Epidermal melanocyte (primary cell): ENCODE data around the gene DNAJC5G.
"Not testable (repeated sequence)": the region's sequence is repeated elsewhere in the genome, so short reads cannot be mapped to it uniquely, and the experiment has no call there.

Experiments used
- DNase-seq: peaks from one replicate; pipeline ENCODE4 v3.0.0; 2011; ENCODE audit warnings: low spot score; ENCODE audit not compliant: insufficient read length

DNAJC5G gene

DNA sequence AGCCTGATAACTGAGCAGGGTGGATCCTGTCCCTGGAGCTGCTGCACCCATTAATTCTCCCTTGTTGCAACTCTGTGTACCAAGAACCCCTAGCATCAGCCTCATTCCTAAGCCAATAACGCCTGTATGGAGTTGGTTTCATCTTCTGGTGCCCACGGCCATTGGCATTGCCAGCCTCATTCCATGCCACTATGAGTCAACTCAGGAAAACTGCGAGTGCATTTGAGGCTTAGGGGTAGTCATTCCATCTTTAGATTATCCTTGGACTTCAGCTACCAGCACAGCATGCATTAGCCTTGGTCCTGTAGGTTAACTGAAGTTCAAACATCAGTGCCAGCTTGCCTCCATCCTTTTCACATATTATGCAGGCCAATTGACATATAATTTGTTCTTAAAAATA, 5.6 kb downstream of the DNAJC5G start:
- no peak for DNase-seq

DNA sequence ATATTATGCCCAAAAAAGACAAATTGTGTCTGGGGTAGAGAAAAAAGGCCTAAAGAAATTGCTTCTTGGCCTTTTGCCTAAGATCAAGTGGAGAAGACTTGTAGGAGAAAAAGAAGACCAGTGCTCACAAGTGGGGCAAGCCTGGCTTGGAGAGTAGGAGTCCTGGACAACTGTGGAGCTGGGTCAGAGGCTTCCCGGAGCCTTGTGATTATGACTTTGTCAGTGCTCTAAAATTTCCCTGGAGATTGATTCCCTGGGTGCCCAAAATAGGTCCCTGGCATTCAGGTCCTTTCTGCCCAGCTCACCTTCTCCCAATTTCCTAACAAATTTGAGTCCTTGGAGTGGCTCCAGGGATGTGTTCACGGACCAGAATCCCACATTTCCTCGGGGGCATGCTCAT, 6.2 kb downstream of the DNAJC5G start:
- no peak for DNase-seq

DNA sequence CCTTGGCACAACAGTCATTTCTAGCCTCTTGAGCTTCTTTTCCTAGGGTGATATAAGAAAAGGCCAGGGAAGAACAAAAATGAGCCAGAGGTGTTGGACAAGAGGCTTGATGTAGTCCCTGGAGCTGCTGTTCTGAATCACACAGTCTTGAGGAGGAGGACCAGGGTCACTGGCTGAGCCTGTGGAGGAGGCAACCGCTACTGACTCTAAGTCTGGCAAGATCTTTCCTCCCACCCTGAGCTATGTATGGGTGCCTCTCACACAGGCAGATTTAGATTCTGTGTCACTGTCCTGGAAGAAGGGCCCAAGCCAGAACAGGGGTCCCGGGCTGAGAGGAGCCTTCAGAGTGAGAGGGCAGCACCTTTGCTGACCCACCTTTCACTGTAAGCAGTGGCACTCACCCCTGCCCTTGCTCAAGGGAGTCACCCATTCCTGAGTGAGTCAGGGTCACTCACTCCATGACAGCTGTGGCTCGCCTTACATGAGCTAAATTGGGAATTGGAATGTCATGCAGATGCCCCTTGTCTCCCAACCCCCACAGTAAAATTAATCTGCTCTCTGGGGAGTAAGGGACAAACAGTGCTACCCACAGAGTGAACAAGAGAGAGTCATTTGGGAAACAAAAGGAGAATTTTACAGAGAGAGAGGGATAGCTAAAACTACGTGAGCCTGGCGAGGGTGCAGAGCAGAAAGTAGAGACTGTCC, 6.8 kb downstream of the DNAJC5G start, which contains the start of gene TRIM54:
TSS of gene TRIM54 (plus strand) at position 575 of the 705 bp plus-strand sequence. CDS start 303 bp downstream, outside the sequence.
- no peak for DNase-seq

DNA sequence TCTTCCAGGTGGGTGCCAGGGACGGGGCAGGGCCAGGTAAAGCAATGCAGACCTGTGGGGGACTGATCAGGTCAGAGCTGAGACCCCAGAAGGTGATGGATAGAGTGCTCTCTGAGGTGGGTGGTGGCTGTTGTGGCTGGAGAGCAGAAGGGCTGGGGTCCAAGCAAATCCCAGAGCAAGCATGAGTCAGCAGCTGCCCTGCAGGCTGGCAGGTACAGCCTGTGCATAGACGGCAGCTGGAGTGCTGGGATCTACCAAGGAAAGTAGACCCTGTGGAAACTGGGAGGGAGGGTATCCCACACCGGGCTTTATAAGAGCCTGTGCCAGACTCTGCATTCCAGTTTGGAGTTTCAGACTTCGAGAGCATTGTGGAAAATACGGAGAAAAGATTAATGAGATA, 7.7 kb downstream of the DNAJC5G start:
- no peak for DNase-seq

DNA sequence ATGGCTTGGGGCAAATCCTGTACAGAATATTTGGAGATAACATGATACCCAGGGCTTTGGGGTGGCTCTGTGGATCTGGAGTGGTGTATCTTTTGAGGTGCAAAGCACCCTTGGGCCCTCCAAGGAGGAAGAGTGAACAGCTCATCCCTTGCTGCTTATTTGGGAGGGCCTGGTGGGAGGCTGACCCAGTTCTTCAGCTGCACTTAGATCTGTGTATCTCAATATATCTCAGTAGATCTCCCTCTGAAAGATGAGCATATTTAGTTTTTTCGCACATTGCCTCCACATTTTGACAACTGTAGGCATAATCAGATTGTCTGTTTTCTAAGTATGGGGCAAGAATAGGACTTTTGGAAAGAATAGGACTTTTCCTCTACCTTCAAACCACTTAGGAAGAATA, 9.8 kb downstream of the DNAJC5G start:
- DNase-seq = no peak

DNA sequence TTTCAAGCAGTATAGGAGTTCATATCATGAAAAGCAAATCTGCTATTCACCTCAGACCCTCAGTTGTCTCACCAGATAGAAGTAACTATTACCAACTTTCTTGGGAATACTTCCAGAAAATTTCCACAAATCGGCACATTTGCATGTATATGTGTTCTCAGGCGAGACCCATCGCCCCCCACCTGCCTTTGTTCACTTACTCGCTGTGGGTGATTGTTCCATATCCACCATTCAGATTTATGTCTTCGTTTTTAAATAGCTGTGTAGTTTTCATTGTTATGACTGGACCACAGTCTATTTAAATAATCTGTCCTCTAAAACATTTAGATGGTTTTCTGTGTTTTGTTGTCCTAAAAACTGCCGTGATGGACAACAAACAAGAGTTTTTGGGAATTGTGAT, 10.2 kb downstream of the DNAJC5G start:
- DNase-seq = no peak

DNA sequence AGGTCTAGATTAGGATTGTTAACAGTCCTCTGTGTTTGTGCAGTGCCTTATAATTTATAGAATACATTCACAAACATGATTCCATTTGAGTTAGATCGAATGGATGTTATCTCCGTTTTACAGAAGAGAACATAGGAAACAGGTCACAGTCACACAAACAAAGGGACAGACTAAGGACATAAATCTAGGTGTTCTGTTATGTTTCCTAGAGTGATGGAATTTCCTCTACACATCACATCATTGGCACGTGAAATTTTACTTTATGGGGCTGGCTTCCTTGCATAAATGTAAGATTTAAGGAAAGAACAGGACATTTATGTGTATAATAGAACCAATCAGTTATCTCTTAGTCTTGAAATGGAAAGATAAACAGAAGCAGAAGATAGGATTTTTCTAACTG, 13.4 kb downstream of the DNAJC5G start:
- no peak for DNase-seq

DNA sequence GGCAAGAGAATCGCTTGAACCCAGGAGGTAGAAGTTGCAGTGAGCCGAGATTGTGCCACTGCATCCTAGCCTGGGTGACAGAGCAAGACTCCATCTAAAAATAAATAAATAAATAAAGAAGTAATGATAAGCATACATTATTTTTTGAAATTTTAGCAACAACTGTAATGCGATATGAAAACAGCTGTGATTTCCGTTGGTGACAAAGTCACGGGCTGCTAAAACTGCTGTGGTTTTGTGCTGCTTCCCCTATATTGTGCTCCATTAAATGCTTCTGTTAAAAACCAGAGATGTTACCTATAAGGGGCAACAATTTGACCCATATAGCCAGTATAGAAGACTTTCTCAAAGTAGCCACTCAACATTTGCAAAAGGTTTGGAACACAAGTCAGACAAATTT, 15.3 kb downstream of the DNAJC5G start:
- no peak for DNase-seq

DNA sequence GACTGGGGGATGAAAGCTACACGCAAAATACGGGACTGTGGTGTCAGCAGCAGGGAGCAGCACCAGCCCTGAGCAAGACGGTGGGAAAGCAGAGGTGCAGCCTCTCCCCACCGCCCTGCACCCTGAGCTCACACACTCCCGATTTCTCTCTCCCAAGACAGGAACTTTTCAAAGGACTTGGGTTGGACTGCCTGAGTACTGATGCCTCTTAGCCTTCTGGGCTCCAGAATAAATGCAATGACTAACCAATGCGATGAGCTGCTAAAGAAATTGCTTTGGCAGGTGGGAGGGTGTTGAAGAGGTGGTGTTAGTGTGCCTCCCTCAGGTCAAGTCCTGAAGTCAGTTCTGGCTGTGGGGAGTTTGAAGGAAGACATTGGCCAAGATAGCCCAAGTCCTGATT, 16.6 kb downstream of the DNAJC5G start:
- DNase-seq = no peak

DNA sequence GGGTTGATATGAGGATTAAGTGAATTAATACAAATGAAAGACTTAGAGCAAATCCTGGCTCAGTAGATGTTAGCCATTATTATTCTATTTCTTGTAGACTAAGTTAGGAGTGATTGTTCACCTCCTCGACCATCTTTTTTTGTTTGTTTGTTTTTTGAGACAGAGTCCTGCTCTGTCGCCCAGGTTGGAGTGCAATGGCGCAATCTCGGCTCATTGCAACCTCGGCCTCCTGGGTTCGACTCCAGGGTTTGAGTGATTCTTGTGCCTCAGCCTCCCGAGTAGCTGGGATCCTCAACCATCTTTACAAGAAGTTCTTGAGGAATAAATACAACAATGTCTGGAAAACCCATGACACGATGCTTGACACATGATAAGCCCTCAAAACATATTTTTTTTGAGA, 19.7 kb downstream of the DNAJC5G start:
- DNase-seq = no peak

DNA sequence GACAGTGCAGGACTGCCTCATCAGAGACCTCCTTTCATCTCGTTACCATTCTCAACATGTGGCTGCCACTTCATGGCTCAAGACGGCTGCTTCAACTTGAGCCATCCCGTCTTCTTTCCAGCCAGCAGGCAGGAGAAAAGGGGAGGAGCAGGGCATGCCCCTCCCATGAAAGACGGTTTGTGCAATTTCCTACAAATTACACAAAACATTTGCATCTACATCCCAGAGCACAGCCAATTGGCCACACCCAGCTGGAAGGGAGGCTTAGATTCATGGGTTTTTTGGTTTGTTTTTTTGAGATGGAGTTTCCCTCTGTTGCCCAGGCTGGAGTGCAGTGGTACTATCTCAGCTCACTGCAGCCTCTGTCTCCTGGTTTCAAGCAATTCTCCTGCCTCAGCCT, 21.2 kb downstream of the DNAJC5G start:
- no peak for DNase-seq

DNA sequence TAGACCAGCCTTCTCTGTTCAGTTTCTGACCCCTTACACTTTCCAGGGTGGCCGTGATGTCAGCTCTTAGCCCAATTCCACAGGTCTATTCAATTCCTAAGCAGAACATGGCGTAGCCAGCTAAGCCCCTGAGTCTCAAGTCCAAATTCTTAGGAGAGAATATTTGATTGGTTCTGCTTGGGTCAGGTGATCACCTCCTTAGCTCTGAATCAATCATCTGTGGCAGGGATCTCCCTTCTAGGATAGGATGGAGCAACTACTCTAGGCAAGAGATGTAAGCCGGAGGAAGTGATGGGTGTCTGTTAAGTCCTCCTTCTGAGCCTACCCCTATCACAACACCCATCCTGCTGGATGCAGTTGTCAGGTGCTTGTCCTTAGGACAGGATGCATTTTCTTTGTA, 22.0 kb downstream of the DNAJC5G start:
- DNase-seq = no peak

DNA sequence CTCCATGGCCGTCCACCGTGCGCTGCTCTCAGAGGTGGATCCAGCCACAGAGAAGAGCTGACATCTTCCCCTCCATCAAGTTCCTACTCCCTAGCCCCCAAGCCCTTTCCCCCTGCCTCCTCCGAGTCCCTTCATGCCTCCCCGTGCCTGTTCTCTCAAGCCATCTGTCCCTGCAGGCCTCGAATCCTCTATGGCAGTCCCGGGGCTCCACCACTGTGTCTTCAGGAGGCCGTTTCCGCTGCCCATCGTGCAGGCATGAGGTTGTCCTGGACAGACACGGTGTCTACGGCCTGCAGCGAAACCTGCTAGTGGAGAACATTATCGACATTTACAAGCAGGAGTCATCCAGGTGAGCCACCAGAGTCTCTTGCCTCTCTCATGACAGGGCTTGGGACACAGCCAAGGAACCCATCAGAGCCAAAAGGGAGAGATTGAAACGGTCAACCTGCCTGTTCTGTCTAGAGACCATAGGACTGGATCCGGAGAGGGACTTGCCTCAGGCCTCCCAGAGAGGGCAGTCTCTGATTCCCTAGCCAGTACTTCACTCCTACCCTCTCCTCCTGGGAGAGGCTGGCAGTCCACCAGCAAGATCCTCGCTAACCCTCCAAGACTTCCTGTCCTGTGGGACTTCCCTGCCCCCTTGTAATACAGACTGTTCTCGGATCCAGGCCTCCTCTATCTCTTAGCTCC, 23.3 kb downstream of the DNAJC5G start:
- DNase-seq = no peak

DNA sequence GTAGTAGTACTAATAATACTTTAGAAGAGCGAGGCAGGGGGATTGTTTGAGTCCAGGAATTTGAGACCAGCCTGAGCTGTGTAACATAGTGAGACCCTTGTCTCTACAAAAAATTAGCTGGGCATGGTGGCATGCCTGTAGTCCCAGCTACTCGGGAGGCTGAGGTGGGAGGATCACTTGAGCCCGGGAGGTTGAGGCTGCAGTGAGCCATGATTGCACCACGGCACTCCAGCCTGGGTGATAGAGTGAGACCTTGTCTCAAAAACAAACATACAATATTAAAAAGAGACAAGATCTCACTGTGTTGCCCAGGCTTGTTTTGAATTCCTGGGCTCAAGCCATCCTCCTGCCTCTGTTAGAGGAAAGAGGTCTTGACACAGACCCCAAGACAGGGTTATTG, 25.4 kb downstream of the DNAJC5G start:
- not testable (repeated sequence) for DNase-seq

DNA sequence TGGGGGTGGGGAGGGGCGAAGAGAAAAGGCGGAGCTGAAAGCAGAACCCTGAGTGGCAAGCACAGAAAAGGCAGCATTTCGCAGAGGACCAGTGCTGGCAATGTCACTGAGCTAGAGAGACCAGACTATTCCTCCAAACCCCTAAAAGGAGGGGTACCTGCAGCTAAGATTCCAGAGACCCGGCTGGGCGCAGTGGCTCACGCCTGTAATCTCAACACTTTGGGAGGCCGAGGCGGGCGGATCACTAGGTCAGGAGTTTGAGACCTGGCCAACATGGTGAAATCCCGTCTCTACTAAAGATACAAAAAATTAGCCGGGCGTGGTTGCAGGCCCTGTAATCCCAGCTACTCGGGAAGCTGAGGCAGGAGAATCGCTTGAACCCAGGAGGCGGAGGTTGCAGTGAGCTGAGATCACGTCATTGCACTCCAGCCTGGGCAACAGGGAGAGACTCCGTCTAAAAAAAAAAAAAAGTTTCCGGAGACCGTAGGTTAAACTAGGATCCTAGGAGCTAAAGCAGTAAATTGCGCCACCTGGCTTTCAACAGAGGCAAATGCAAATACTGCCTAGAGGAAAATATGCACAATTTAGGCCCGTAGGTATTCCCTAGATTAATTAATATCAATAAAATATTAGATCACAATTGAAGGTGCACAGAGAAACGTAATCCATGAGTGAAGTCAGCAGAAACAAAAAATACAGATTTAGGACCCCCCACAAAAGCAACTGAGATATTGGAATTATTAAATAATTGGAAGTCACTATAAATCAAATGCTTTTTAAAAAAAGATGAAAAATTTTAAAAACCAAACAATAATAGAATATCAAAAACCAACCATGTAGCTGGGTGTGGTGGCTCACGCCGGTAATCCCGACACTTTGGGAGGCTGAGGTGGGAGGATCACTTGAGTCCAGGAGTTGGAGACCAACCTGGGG, 28.1 kb downstream of the DNAJC5G start:
- peak; percentile 93 for DNase-seq

DNA sequence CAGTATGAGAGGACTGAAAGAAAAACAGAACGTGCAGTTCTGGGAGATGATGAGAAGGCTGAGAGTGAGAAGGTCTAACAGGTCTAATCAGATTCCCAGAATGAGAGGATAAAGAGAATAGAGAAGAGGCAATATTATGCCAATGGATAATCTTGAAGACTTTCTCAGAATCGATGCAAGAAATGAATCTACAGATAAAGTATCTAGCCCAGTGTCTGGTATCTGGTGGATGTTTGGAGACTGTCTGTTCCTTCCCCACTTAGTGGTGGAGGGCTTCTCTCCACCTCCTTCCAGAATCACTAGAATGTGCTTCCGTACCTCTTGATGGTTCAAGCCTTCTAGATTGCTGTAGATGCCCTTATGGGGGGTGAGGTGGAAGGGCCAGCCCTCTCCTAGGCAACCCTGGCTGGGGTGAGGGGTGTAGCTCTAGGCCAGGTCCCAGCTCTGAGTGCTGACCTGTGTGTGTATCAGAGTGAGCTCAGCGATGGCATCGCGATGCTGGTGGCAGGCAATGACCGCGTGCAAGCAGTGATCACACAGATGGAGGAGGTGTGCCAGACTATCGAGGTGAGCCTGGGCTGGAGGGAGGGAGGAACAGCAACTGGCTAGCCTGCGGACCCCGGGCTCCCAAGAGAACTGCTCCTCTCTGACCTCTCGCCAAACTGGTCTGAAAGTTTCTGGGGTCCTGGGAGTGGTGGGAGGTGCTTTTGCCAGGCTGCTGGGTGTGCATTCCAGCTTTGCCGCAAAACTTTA, 29.4 kb downstream of the DNAJC5G start:
- no peak for DNase-seq

DNA sequence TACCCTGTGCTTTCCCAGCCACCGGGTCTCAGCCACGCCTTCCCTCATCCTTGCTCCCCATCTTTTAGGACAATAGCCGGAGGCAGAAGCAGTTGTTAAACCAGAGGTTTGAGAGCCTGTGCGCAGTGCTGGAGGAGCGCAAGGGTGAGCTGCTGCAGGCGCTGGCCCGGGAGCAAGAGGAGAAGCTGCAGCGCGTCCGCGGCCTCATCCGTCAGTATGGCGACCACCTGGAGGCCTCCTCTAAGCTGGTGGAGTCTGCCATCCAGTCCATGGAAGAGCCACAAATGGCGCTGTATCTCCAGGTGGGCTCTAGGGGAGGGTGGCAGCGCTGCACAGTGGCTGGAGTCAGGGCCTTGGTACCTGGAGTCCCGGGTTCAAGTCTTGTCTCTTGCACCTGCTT, 30.3 kb downstream of the DNAJC5G start:
- DNase-seq = no peak

DNA sequence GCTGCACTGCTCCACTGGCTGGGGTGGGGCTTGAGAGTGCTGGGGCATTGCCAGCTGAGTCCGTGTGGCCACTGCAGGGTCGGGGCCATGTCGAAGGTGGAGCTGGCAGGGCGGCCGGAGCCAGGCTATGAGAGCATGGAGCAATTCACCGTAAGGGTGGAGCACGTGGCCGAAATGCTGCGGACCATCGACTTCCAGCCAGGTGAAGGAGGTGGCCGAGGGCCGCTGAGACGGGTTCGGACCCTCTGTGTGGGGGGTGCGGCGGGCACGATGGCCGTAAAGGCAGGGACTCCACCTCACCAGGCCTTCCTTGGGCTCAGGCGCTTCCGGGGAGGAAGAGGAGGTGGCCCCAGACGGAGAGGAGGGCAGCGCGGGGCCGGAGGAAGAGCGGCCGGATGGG, 30.9 kb downstream of the DNAJC5G start:
- DNase-seq = no peak

DNA sequence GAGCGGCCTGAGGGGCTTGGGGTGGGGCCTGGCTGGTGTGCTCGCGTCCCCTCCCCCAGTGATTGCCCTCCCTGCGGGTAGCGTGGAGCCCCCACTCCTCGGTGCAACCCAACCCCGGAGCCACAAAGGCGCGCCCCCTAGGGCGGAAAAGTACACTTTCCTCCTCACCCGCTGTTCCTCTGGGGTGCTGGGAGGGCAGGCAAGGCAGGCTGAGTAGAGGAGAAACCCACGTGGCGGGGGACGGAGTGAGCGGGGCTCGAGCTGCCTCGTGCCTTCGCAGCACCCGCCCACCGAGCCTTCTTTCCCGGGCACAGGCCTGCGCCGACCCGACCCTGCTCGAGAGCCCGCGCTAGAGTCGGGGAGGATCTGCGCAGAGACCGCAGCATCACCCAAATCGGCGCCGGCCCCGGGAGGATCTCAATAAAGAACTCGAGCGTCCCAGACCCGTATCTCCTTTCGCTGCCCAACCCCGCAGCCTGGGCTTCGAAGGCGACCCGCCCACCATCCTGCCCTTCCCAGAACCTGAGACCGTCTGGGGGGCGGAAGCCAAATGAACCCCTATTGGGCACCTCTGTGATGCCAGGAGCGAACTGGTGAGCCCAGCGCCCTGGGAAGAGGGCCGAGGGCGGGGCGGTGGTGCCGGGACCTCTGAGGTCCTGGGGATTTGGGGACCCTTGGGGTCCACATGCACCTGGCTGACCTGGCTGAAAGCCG, 31.5 kb downstream of the DNAJC5G start:
- no peak for DNase-seq

DNA sequence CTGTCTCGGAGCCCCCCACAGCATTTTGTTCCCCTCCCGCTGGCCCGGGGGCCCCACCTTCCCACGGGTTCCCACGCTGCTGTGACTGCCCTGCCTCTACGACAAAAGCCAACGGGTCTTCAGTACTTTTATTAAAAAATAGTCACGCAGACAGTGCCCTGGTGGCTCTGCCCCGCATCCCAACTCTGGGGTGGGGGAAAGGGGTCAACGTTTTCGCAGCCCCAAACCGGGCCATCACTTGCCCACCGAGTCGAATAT, 32.0 kb downstream of the DNAJC5G start:
- DNase-seq = no peak
